ENCODE measurements around the gene LRPAP1. TPM values are rescaled to one million over a fixed set of nuclear protein-coding genes. Genes with fewer than 3 reads are reported as not detected.

Gene LRPAP1
- total RNA-seq, 1 donor from 2014 or later, result 275 TPM

GRCh38 chr4:3493720-3494461 lies 38.3 kb downstream of the LRPAP1 start:
- no peak for DNase-seq (ENCODE audit: low spot score)
- intact Hi-C loops (cut with DNase I), result no loop called here

DNA sequence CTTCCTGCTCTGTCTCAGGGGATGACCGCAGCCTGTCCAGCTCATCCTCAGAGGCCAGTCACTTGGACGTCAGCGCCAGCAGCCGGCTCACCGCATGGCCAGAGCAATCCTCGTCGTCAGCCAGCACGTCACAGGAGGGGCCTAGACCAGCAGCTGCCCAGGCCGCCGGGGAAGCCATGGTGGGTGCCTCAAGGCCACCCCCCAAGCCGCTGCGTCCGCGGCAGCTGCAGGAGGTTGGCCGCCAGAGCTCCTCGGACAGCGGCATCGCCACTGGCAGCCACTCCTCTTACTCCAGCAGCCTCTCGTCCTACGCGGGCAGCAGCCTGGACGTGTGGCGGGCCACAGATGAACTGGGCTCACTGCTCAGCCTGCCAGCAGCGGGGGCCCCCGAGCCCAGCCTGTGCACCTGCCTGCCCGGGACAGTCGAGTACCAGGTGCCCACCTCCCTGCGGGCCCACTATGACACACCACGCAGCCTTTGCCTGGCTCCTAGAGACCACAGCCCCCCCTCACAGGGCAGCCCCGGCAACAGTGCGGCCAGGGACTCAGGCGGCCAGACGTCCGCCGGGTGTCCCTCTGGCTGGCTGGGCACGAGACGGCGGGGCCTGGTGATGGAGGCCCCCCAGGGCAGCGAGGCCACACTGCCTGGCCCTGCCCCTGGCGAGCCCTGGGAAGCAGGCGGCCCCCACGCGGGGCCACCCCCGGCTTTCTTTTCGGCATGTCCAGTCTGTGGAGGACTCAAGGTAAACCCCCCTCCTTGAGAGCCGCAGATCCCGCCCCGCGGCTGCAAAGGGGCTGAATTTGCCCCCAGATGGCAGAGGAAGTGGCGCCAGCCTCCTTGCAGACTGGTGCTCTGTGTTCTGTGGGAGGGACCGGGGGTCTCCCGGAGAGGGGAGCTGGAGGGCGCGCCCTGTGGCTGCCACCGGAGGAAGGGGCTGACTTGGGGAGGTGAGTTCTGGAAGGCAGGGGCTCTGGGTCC lies 39.2 kb downstream of the LRPAP1 start:
- intact Hi-C loops (cut with DNase I), result no loop called here
- no peak for DNase-seq (ENCODE audit: low spot score)

DNA sequence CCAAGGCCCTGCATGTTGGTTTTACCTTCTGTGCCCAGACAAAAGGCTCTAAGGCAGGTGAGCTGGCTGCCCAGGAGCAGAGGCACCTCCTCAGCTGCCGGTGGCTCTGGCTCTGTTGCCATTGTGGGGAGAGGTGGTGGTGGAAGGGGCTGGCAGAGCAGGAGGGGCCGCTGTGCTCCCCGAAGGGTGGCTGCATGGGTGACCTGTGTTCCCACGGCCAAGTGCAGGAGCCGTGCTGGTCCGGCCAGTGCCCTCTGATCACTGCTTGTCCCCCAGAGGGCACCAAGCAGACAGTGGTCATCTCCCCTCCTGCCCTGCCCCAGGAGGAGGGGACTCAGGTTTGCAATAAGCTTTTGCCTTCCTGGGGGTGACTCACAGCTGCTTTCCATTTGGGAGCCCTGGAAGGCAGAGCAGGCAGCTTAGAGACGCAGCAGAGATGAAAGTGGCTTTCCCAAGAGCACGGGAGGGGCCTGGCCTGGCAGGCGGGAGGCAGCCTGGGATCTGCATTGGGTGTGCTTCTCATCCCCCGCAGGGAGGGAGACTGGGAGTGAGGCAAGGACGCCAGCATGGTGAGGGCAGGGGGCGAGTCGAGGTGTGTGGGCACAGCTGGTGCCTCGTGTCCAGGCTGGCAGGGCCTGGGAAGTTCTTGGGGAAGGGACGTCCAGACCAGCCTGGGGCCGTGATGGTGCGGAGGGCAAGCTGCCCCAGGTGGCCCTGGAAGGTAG lies 40.4 kb downstream of the LRPAP1 start:
- no peak for DNase-seq (ENCODE audit: low spot score)
- intact Hi-C loops (cut with DNase I), result no loop called here

GRCh38 chr4:3489451-3489962 lies 42.7 kb downstream of the LRPAP1 start:
- intact Hi-C loops (cut with DNase I), result no loop called here
- no peak for DNase-seq (ENCODE audit: low spot score)

DNA sequence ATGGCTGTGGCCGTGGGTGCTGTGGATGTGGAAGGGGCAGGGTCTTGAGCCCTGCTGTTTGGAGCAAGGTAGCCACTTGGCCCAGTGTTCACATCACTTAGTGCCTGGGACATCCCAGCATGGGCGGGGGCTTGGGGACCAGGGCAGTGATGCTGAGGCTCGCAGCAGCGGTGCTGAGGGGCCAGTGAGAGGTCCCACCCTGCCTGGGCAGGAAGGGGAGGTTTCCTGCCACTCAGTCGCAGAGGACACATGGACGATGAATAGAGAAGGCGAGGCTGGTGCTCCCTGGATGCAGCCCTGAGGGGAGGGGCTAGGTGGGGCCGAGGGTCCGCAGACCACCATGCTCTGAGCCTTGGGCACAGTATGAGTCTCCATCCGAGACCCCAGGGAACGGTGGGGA lies 43.4 kb downstream of the LRPAP1 start:
- DNase-seq (ENCODE audit: low spot score), result no peak
- intact Hi-C loops (cut with DNase I), result no loop called here

- DNase-seq (ENCODE audit: low spot score), result no peak
- intact Hi-C loops (cut with DNase I), result no loop called here
Measured at GRCh38 chr4:3487861-3488260, 44.4 kb downstream of the LRPAP1 start.

GRCh38 chr4:3486541-3487540 lies 45.4 kb downstream of the LRPAP1 start:
- DNase-seq (ENCODE audit: low spot score), result no peak
- intact Hi-C loops (cut with DNase I), result no loop called here

DNA sequence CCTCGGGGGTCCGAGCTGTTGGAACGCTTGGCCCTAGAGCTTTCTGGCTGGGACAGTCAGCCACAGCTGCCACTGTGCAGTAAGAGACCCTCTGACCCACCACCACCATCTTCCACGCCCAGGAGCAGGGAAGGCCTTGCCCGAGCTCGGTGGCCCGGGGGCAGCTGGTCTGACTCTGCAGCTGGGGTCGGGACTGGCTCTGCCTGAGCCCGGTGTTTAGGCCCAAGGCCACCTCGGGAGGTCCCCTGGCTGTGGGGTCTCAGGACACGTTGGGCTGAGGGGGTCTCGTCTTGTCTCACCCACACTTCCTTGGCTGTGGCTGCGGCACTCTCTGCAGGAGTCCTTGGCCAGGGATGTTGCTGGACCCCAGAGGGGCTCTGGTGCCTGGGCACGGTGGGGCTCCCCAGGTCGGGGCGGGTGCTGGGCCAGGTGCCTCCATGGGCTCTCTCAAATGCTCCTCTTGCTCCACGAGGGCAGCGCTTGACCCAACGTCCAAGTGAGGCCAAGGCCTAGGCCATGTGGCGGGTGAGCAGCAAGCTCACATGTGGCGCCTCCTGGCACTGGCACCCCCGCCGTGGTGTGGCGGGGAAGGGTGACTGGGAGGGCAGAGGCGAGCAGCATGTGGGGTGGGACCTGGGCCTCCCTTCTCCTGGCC lies 46.2 kb downstream of the LRPAP1 start:
- intact Hi-C loops (cut with DNase I), result no loop called here
- no peak for DNase-seq (ENCODE audit: low spot score)

- DNase-seq (ENCODE audit: low spot score), result no peak
- intact Hi-C loops (cut with DNase I), result no loop called here
Measured at GRCh38 chr4:3485011-3485791, 47.0 kb downstream of the LRPAP1 start.

DNA sequence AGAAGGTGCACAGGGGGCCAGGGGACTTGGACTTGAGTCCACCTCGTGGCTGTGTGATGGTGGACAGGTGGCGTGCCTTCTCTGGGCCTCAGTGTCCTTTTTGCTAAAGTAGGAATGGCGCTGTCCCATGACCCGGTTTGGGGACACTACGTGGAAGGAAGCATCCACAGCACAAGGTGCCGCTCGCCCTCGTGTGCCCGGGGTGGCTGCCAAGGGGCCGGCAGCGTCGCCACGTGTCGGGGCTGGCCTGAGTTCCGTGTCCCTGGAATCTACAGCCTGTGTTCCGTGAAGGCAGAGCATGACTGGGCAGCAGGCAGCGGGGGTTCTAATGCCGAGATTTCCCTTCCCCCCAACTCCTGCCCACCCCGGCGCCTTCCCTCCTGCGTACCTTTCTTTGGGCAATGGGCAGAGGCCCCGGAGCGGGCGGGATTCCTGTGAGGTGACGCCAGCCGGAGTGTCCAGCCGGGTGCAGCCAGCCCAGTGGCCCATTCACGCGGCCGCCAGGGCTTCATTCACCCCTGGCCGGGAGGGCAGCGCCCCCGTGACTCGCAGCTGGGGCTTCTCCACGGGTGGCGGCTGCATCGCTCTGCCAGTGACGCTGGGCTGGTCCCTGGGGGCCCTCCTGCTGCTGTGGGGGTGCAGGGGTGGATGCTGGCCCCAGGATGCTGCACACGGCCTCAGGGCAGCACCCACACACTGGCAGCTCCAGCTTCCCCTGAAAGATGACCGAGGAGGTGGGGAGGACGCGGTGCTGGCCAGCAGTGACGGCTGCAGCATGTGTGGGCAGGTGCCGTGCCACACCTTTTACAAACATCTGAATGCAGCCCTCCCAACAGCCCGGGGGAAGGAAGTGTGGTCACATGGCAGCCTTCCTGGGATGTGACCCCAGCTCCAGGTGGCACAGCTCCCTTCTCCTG lies 47.9 kb downstream of the LRPAP1 start:
- intact Hi-C loops (cut with DNase I), result loop anchor here (1.0 kb wide), 1 partner anchor 23 kb away; no protein-coding TSS in a partner anchor
- peak; percentile 89 for DNase-seq (ENCODE audit: low spot score)

DNA sequence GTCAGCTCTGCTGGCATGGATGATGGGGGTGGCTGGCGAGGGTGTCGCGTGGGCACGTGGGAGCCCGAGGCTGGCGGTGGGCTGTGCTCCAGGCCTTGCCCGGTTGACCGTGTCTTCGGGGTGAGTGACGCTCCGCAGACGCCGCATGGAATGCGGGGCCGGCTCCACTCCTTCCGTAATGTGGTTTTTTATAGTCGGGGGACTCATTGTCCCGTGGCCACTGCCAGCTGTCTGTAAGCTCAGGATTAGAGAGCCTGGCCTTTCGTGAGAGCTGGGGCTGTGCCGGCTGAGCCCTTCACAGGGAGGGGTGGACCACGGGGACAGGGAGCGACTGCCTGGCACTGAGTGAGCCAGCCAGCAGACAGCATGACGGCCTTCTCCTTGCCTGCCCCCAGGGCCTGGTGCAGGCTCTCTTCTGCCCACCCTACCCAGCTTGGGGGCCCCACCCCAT lies 48.7 kb downstream of the LRPAP1 start:
- intact Hi-C loops (cut with DNase I), result no loop called here
- peak; percentile 90 for DNase-seq (ENCODE audit: low spot score)

GRCh38 chr4:3482707-3483106 lies 49.5 kb downstream of the LRPAP1 start:
- intact Hi-C loops (cut with DNase I), result no loop called here

DNA sequence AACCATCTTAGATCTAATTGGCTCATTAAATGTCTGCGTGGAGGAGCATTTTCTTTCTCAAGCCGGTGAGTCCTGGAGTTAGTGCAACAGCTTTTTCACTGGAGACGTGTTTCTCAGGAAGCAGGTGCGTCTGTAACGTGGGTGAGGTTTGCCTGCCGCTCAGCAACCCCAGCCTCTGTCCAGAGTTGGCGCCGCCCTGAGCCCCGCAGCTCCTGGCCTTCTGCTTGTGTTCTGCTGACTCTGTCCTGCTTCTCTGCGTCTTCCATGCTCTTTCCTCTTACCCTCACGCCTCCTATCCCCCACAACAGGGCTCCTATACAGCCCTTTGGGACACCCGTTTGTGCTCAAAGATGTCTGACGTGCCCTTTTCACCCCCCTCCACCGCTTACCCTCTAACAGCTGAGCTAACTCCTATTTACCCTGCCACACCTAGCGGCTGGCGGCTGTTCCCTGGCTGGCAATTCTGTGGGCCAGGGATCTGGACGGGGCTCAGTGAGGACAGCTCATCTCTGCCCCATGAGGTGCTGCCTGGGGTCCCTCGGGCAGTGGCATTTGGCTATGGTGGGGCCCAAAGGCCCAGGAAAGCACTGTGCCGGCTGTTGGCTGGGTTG lies 50.3 kb downstream of the LRPAP1 start:
- DNase-seq (ENCODE audit: low spot score), result no peak
- intact Hi-C loops (cut with DNase I), result no loop called here

More at GRCh38 chr4:3482707-3483106, 49.5 kb downstream of the LRPAP1 start:
- no peak for DNase-seq (ENCODE audit: low spot score)

DNA sequence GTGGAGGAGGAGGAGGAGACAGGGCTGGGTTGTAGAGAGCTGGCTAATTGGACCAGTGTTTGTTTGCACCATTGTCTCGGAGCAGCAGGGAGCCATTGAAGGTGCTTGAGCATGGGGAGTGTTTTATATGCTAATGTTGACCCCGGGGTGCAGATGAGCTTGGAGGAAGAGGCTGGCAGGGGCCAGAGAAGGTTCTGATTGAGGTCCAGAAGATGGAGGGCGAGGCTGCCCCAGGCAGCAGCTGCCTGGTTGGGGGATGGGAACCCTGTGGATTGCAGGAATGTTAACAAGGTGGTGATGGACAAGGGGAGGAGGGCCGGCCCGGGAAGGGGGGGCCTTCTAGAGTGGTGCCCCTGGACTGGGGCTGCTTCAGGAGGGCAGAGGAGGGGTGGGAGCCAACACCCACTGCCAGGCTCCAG lies 51.1 kb downstream of the LRPAP1 start:
- intact Hi-C loops (cut with DNase I), result no loop called here
- DNase-seq (ENCODE audit: low spot score), result no peak

DNA sequence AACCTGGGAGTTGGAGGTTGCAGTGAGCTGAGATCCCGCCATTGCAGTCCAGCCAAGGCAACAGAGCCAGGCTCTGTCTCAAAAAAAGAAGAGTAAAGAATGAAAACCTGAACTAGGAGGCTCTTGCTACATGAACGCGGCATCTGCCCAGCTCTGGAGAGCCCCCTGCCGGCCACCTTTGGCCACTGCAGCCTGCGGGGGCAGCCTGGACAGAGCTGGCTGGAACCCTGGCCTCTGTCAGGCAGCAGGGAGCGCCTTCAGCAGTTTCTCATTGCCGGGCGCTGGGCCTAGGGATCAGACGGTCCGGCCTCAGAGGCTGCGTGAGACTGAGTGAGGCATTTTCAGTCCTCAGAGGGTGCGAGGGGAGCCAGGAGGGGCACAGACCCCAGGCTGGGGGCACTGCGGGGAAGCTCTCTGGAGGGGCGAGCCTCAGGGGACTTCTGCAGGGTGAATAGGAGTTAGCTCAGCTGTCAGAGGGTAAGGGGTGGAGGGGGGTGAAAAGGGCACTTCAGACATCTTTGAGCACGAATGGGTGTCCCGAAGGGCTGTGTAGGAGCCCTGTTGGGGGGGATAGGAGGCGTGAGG lies 51.6 kb downstream of the LRPAP1 start:
- peak; percentile 91 for DNase-seq (ENCODE audit: low spot score)
- intact Hi-C loops (cut with DNase I), result no loop called here
